MG63 (cell line): ENCODE measurements around the gene OSBPL9. TPM values are rescaled to one million over a fixed set of nuclear protein-coding genes. Genes with fewer than 3 reads are reported as not detected.

ENCODE experiments used
- DNase-seq: peaks from one replicate; pipeline ENCODE4 v3.0.0-alpha.2; 2020
- H3K27me3 ChIP-seq: fragments of 250-450 bp; sonication (Bioruptor Pico); 2 replicates; pipeline ENCODE4 v1.5.1; 2020; ENCODE audit warnings: mild to moderate bottlenecking, moderate library complexity
- H3K36me3 ChIP-seq: fragments of 250-450 bp; sonication (Bioruptor Pico); 2 replicates; pipeline ENCODE4 v1.5.1; 2020; ENCODE audit warnings: mild to moderate bottlenecking, moderate library complexity
- H3K4me3 ChIP-seq: fragments of 250-450 bp; sonication (Bioruptor Pico); 2 replicates; pipeline ENCODE4 v1.5.1; 2020; ENCODE audit warnings: mild to moderate bottlenecking, moderate library complexity
- H3K9me3 ChIP-seq: fragments of 250-450 bp; sonication (Bioruptor Pico); 2 replicates; pipeline ENCODE4 v1.5.1; 2020; ENCODE audit warnings: mild to moderate bottlenecking, moderate library complexity
- total RNA-seq: library from RNA; depleted of rRNA; stranded (reverse); fragments of >200 nt; shearing (Covaris generic); gene quantifications from 2 replicates; pipeline ENCODE4 v1.2.3, GENCODE V29; 2014; ENCODE audit warnings: low replicate concordance

The OSBPL9 gene
- total RNA-seq, 1 experiment from 2014 or later, result 31.7 TPM

GRCh38 chr1:51624855-51625254 is 8.0 kb downstream of the OSBPL9 start:
- Histone ChIP-seq H3K4me3 (no peak overlapping the region), H3K27me3 (no peaks in the 10 kb centered on the region), H3K36me3 (no peaks in the 10 kb centered on the region), H3K9me3 (no peaks in the 10 kb centered on the region)
- no peak for DNase-seq

- no peaks in the 10 kb centered on the region for H3K27me3 ChIP-seq
- no peak for DNase-seq
- no peak overlapping the region for H3K4me3 ChIP-seq
- no peaks in the 10 kb centered on the region for H3K36me3 ChIP-seq
- H3K9me3 ChIP-seq, result no peaks in the 10 kb centered on the region
Measured at GRCh38 chr1:51627672-51628071, 10.8 kb downstream of the OSBPL9 start.

- no peaks in the 10 kb centered on the region for H3K36me3 ChIP-seq
- H3K4me3 ChIP-seq, result no peak overlapping the region
- no peak for DNase-seq
- no peaks in the 10 kb centered on the region for H3K27me3 ChIP-seq
- H3K9me3 ChIP-seq, result no peaks in the 10 kb centered on the region
Measured at GRCh38 chr1:51628715-51629590, 12.1 kb downstream of the OSBPL9 start.

- H3K36me3 ChIP-seq, result no peaks in the 10 kb centered on the region
- H3K9me3 ChIP-seq, result no peaks in the 10 kb centered on the region
- DNase-seq, result no peak
- no peak overlapping the region for H3K4me3 ChIP-seq
- H3K27me3 ChIP-seq, result no peaks in the 10 kb centered on the region
Measured at GRCh38 chr1:51629918-51630317, 13.0 kb downstream of the OSBPL9 start.

- no peaks in the 10 kb centered on the region for H3K27me3 ChIP-seq
- H3K4me3 ChIP-seq, result no peak overlapping the region
- H3K36me3 ChIP-seq, result no peaks in the 10 kb centered on the region
- H3K9me3 ChIP-seq, result no peaks in the 10 kb centered on the region
- DNase-seq, result no peak
Measured at GRCh38 chr1:51630393-51630792, 13.5 kb downstream of the OSBPL9 start.

GRCh38 chr1:51630922-51631321 is 14.0 kb downstream of the OSBPL9 start:
- Histone ChIP-seq H3K36me3 (no peaks in the 10 kb centered on the region), H3K27me3 (no peaks in the 10 kb centered on the region), H3K9me3 (no peaks in the 10 kb centered on the region), H3K4me3 (no peak overlapping the region)
- DNase-seq, result no peak

- DNase-seq, result no peak
- Histone ChIP-seq H3K36me3 (no peaks in the 10 kb centered on the region), H3K9me3 (no peaks in the 10 kb centered on the region), H3K4me3 (no peak overlapping the region), H3K27me3 (no peaks in the 10 kb centered on the region)
Measured at GRCh38 chr1:51631747-51632146, 14.9 kb downstream of the OSBPL9 start.

- H3K36me3 ChIP-seq, result no peaks in the 10 kb centered on the region; the same call in 1 of the 2 replicates
- H3K27me3 ChIP-seq, result no peaks in the 10 kb centered on the region
- no peaks in the 10 kb centered on the region for H3K9me3 ChIP-seq
- no peak for DNase-seq
- H3K4me3 ChIP-seq, result no peak overlapping the region
Measured at GRCh38 chr1:51634618-51635017, 17.7 kb downstream of the OSBPL9 start.

- H3K27me3 ChIP-seq, result no peaks in the 10 kb centered on the region
- H3K9me3 ChIP-seq, result no peaks in the 10 kb centered on the region
- DNase-seq, result no peak
- no peaks in the 10 kb centered on the region; the same call in 1 of the 2 replicates for H3K36me3 ChIP-seq
- H3K4me3 ChIP-seq, result no peak overlapping the region
Measured at GRCh38 chr1:51635615-51636014, 18.7 kb downstream of the OSBPL9 start.

GRCh38 chr1:51636191-51636590 is 19.3 kb downstream of the OSBPL9 start:
- no peaks in the 10 kb centered on the region; the same call in 1 of the 2 replicates for H3K36me3 ChIP-seq
- DNase-seq, result no peak
- H3K4me3 ChIP-seq, result no peak overlapping the region
- H3K9me3 ChIP-seq, result no peaks in the 10 kb centered on the region
- H3K27me3 ChIP-seq, result no peaks in the 10 kb centered on the region

- Histone ChIP-seq H3K36me3 (no peaks in the 10 kb centered on the region; the same call in 1 of the 2 replicates), H3K27me3 (no peaks in the 10 kb centered on the region), H3K9me3 (no peaks in the 10 kb centered on the region), H3K4me3 (no peak overlapping the region)
- peak; percentile 90 for DNase-seq
Measured at GRCh38 chr1:51636764-51637522, 20.1 kb downstream of the OSBPL9 start.

GRCh38 chr1:51638350-51638749 is 21.5 kb downstream of the OSBPL9 start:
- DNase-seq, result no peak
- no peaks in the 10 kb centered on the region for H3K27me3 ChIP-seq
- no peak overlapping the region for H3K4me3 ChIP-seq
- H3K36me3 ChIP-seq, result no peaks in the 10 kb centered on the region; the same call in 1 of the 2 replicates
- H3K9me3 ChIP-seq, result no peaks in the 10 kb centered on the region

- Histone ChIP-seq H3K27me3 (no peaks in the 10 kb centered on the region), H3K9me3 (no peaks in the 10 kb centered on the region), H3K36me3 (no peaks in the 10 kb centered on the region; the same call in 1 of the 2 replicates), H3K4me3 (no peak overlapping the region)
- no peak for DNase-seq
Measured at GRCh38 chr1:51639694-51640093, 22.8 kb downstream of the OSBPL9 start.

GRCh38 chr1:51641096-51641495 is 24.2 kb downstream of the OSBPL9 start:
- Histone ChIP-seq H3K36me3 (no peaks in the 10 kb centered on the region; the same call in 1 of the 2 replicates), H3K9me3 (no peaks in the 10 kb centered on the region), H3K27me3 (no peaks in the 10 kb centered on the region), H3K4me3 (no peak overlapping the region)
- no peak for DNase-seq

- DNase-seq, result peak; percentile 38
- H3K36me3 ChIP-seq, result no peaks in the 10 kb centered on the region; the same call in 1 of the 2 replicates
- H3K9me3 ChIP-seq, result peaks cover 5% of the 10 kb centered on the region; the same call in 1 of the 2 replicates
- no peak overlapping the region for H3K4me3 ChIP-seq
- no peaks in the 10 kb centered on the region for H3K27me3 ChIP-seq
Measured at GRCh38 chr1:51642739-51643142, 25.8 kb downstream of the OSBPL9 start.

GRCh38 chr1:51643362-51643761 is 26.5 kb downstream of the OSBPL9 start:
- Histone ChIP-seq H3K9me3 (peaks cover 5% of the 10 kb centered on the region; the same call in 1 of the 2 replicates), H3K4me3 (no peak overlapping the region), H3K27me3 (no peaks in the 10 kb centered on the region), H3K36me3 (no peaks in the 10 kb centered on the region)
- DNase-seq, result no peak

- H3K4me3 ChIP-seq, result no peak overlapping the region
- no peak for DNase-seq
- H3K9me3 ChIP-seq, result peaks cover 5% of the 10 kb centered on the region; the same call in 1 of the 2 replicates
- no peaks in the 10 kb centered on the region for H3K27me3 ChIP-seq
- H3K36me3 ChIP-seq, result no peaks in the 10 kb centered on the region
Measured at GRCh38 chr1:51644020-51644419, 27.1 kb downstream of the OSBPL9 start.
